ENCODE results near the gene LHFPL4.

The LHFPL4 gene

GRCh38 chr3:9476935-9477334, 76.7 kb downstream of the LHFPL4 start:
- no peak for DNase-seq (ENCODE audit: low read depth)
- no peak overlapping the region for H3K4me3 ChIP-seq (ENCODE audit: low read length)
- no peak for TF ChIP-seq CTCF (conservative IDR thresholded peaks at IDR 0.05; ENCODE audit: low read depth, low read length)

- no peak overlapping the region for H3K4me3 ChIP-seq (ENCODE audit: low read length)
- no peak for TF ChIP-seq CTCF (conservative IDR thresholded peaks at IDR 0.05; ENCODE audit: low read depth, low read length)
- no peak for DNase-seq (ENCODE audit: low read depth)
Observed at GRCh38 chr3:9474482-9474881, 79.1 kb downstream of the LHFPL4 start.

- H3K4me3 ChIP-seq (ENCODE audit: low read length) = no peak overlapping the region
Observed at GRCh38 chr3:9473496-9474065, 80.0 kb downstream of the LHFPL4 start.

GRCh38 chr3:9469986-9470385, 83.6 kb downstream of the LHFPL4 start:
- no peak for DNase-seq (ENCODE audit: low read depth)
- TF ChIP-seq CTCF (conservative IDR thresholded peaks at IDR 0.05; ENCODE audit: low read depth, low read length) = no peak
- no peak overlapping the region for H3K4me3 ChIP-seq (ENCODE audit: low read length)

More at GRCh38 chr3:9473496-9474065, 80.0 kb downstream of the LHFPL4 start:
- DNase-seq (ENCODE audit: low read depth) = no peak
- TF ChIP-seq CTCF (conservative IDR thresholded peaks at IDR 0.05; ENCODE audit: low read depth, low read length) = no peak

- TF ChIP-seq CTCF (conservative IDR thresholded peaks at IDR 0.05; ENCODE audit: low read depth, low read length) = no peak
- no peak overlapping the region for H3K4me3 ChIP-seq (ENCODE audit: low read length)
- DNase-seq (ENCODE audit: low read depth) = no peak
Observed at GRCh38 chr3:9468460-9468859, 85.2 kb downstream of the LHFPL4 start.

- no peak for TF ChIP-seq CTCF (conservative IDR thresholded peaks at IDR 0.05; ENCODE audit: low read depth, low read length)
- DNase-seq (ENCODE audit: low read depth) = no peak
- H3K4me3 ChIP-seq (ENCODE audit: low read length) = no peak overlapping the region
Observed at GRCh38 chr3:9467451-9467850, 86.2 kb downstream of the LHFPL4 start.

GRCh38 chr3:9455596-9456131, 98.0 kb downstream of the LHFPL4 start:
- H3K4me3 ChIP-seq (ENCODE audit: low read length) = no peak overlapping the region
- no peak for TF ChIP-seq CTCF (conservative IDR thresholded peaks at IDR 0.05; ENCODE audit: low read depth, low read length)
- no peak for DNase-seq (ENCODE audit: low read depth)

All from retinal pigment epithelial cell (primary cell).